ENCODE results near the gene NFYB.

GRCh38 chr12:104142543-104142942, 4.5 kb upstream of the NFYB start:
- TF ChIP-seq MAX (IDR thresholded peaks at IDR 0.05; ENCODE audit: insufficient read depth, insufficient read length) (no peak), CTCF (IDR thresholded peaks at IDR 0.05; ENCODE audit: extremely low read depth in 1 of 2, insufficient read depth in 1 of 2, low read depth in 1 of 2, low read length in 2 of 2) (no peak)

All from endothelial cell of umbilical vein (primary cell).